T-cell (primary cell): Measurements from ENCODE around the gene ESPN. TPM values are rescaled to one million over a fixed set of nuclear protein-coding genes. Genes with fewer than 3 reads are reported as not detected.
"Not testable (repeated sequence)": the region's sequence is repeated elsewhere in the genome, so short reads cannot be mapped to it uniquely, and the experiment has no call there.

Source experiments
- ATAC-seq, 4 experiments: fragments of 200-7000 bp in 3 of 4; fragments of 150-1000 bp in 1 of 4; cut with Tn5 transposase; replicated peaks in 1 of 4; 1 replicate in 3 of 4; 2 replicates in 1 of 4; pipeline ENCODE4 v1.10.0; 2021; ENCODE audit warnings: moderate library complexity in 3 of 4, mild to moderate bottlenecking in 2 of 4, moderate number of reproducible peaks in 1 of 4
- CTCF ChIA-PET, 2 donors: fragments of 300-600 bp; sonication (Branson Sonifier 250); formaldehyde crosslinking; loops; one replicate each; lab custom pipeline; 2022; ENCODE audit warnings: antibody characterized with exemption in 2 of 2; lab: Charles Lee
- POLR2A ChIA-PET, 2 donors: fragments of 300-600 bp; sonication (Branson Sonifier 250); formaldehyde crosslinking; loops; one replicate each; lab custom pipeline; 2022; ENCODE audit warnings: antibody characterized with exemption in 2 of 2; lab: Charles Lee
- DNase-seq, 35 experiments: peaks; one replicate each; pipeline versions ENCODE4 v3.0.0 to v3.0.0-alpha.2; 2013 to 2023
- H3K27ac ChIP-seq: one replicate; pipeline ENCODE4 v1.5.1; 2013; ENCODE audit warnings: low read length
- H3K27me3 ChIP-seq, 2 experiments: replicated peaks in 1 of 2; 1 replicate in 1 of 2; 2 replicates in 1 of 2; pipeline versions ENCODE4 v1.6.1 to v1.7.0; 2013; ENCODE audit warnings: low read length in 1 of 2, mixed read lengths in 1 of 2; ENCODE audit not compliant: control insufficient read depth in 2 of 2, insufficient read depth in 2 of 2; ENCODE audit errors: extremely low read depth in 1 of 2
- H3K36me3 ChIP-seq, 2 donors: 1 replicate in 1 of 2; 2 replicates in 1 of 2; pipeline versions ENCODE4 v1.6.1 to v1.7.0; 2013; ENCODE audit warnings: low read length in 1 of 2; ENCODE audit not compliant: control insufficient read depth in 2 of 2, insufficient read depth in 1 of 2; ENCODE audit errors: extremely low read depth in 1 of 2
- H3K4me1 ChIP-seq, 2 experiments: 1 replicate in 1 of 2; 2 replicates in 1 of 2; pipeline versions ENCODE4 v1.6.1 to v1.7.0; 2013; ENCODE audit warnings: low read length in 2 of 2, mixed read lengths in 1 of 2; ENCODE audit not compliant: insufficient read depth in 2 of 2, control insufficient read depth in 1 of 2; ENCODE audit errors: extremely low read depth in 1 of 2
- H3K4me3 ChIP-seq, 2 donors: 1 replicate in 1 of 2; 2 replicates in 1 of 2; pipeline versions ENCODE4 v1.5.1 to v1.7.0; 2013; ENCODE audit warnings: mild to moderate bottlenecking in 2 of 2, low read length in 1 of 2, moderate library complexity in 1 of 2; ENCODE audit not compliant: control insufficient read depth in 1 of 2; ENCODE audit errors: extremely low read depth in 1 of 2
- H3K9me3 ChIP-seq: 2 replicates; pipeline ENCODE4 v1.7.0; 2013
- H3K27ac Mint-ChIP-seq, 2 donors: one replicate each; pipeline ENCODE4 v1.8.0; 2020 to 2021; ENCODE audit warnings: mild to moderate bottlenecking in 2 of 2, mixed read lengths in 2 of 2
- H3K27me3 Mint-ChIP-seq, 2 donors: one replicate each; pipeline ENCODE4 v1.8.0; 2021 to 2022; ENCODE audit warnings: mixed read lengths in 2 of 2
- H3K36me3 Mint-ChIP-seq: one replicate; pipeline ENCODE4 v1.8.0; 2021; ENCODE audit warnings: mixed read lengths
- H3K4me1 Mint-ChIP-seq, 3 donors: one replicate each; pipeline ENCODE4 v1.8.0; 2020 to 2022; ENCODE audit warnings: mixed read lengths in 3 of 3, mild to moderate bottlenecking in 1 of 3
- H3K4me3 Mint-ChIP-seq, 3 donors: one replicate each; pipeline ENCODE4 v1.8.0; 2020 to 2022; ENCODE audit warnings: mild to moderate bottlenecking in 3 of 3, mixed read lengths in 3 of 3, moderate library complexity in 3 of 3
- H3K9me3 Mint-ChIP-seq, 3 donors: one replicate each; pipeline ENCODE4 v1.8.0; 2020 to 2022; ENCODE audit warnings: mixed read lengths in 3 of 3
- WGBS: methylation state at CpG from one replicate; pipeline ENCODE4 v1.1.5; 2013; ENCODE audit warnings: missing lambda C conversion rate; ENCODE audit not compliant: insufficient coverage; 5-methylcytosine and 5-hydroxymethylcytosine counted together
- total RNA-seq, 35 experiments: library from RNA in 6 of 35; stranded (reverse) in 6 of 35; fragments of 120-200 nt in 1 of 35; gene quantifications; one replicate each; pipeline versions ENCODE4 v1.2.1 to v1.2.4 and lab custom pipeline; 2013 to 2026

The ESPN gene
- total RNA-seq, 5 donors from 2014 or later (not counting 1 experiment from before 2014, with no cell fraction given): 2.1 to 9.2 (median 6.2) TPM

- CTCF ChIA-PET: not testable (repeated sequence)
- H3K27me3 ChIP-seq: peaks cover 0 to 46% of the 10 kb centered on the region in 2 experiments
These were observed 11.7 kb downstream of the ESPN start for GRCh38 chr1:6436277-6436676.

GRCh38 chr1:6437012-6437700, 12.6 kb downstream of the ESPN start:
- Histone ChIP-seq H3K27me3 (peaks cover 0 to 54% of the 10 kb centered on the region in 2 experiments), H3K4me1 (peaks cover 0 to 21% of the 10 kb centered on the region in 2 experiments)
- H3K36me3 Mint-ChIP-seq, H3K9me3 Mint-ChIP-seq, POLR2A ChIA-PET, H3K4me3 Mint-ChIP-seq, ATAC-seq, H3K9me3 ChIP-seq, H3K27ac ChIP-seq, H3K27ac Mint-ChIP-seq, H3K4me3 ChIP-seq, H3K36me3 ChIP-seq, DNase-seq: not testable (repeated sequence)
- H3K27me3 Mint-ChIP-seq: peaks cover 19 to 31% of the 10 kb centered on the region in 2 donors
- H3K4me1 Mint-ChIP-seq: peaks cover 9 to 18% (median 14%) of the 10 kb centered on the region in 3 donors
- 63% methylated on average over 16 of the region's 22 CpGs for WGBS
- CTCF ChIA-PET: interaction anchor here in 1 of 2 donors (0.7 to 1.4 kb wide), 3 partner anchors 14 to 98 kb away, joined by 3 to 5 read pairs (median 5); no protein-coding TSS in a partner anchor

More at GRCh38 chr1:6436277-6436676, 11.7 kb downstream of the ESPN start:
- H3K36me3 Mint-ChIP-seq, H3K4me3 ChIP-seq, DNase-seq, H3K4me3 Mint-ChIP-seq, H3K27ac Mint-ChIP-seq, H3K9me3 ChIP-seq, H3K36me3 ChIP-seq, H3K27ac ChIP-seq, POLR2A ChIA-PET, H3K9me3 Mint-ChIP-seq, ATAC-seq: not testable (repeated sequence)
- peaks cover 19 to 26% of the 10 kb centered on the region in 2 donors for H3K27me3 Mint-ChIP-seq
- H3K4me1 Mint-ChIP-seq: peaks cover 9 to 18% (median 14%) of the 10 kb centered on the region in 3 donors
- no CpG with 5 or more reads among the region's 3 CpGs for WGBS
- peaks cover 0 to 21% of the 10 kb centered on the region in 2 experiments for H3K4me1 ChIP-seq

- Histone ChIP-seq H3K27me3 (peaks cover 0 to 54% of the 10 kb centered on the region in 2 experiments), H3K36me3 (no peaks in the 10 kb centered on the region), H3K27ac (no peak overlapping the region), H3K4me1 (peaks cover 0 to 21% of the 10 kb centered on the region in 2 experiments), H3K4me3 (no peak overlapping the region), H3K9me3 (no peaks in the 10 kb centered on the region)
- CTCF ChIA-PET: interaction anchor here (1.0 to 1.4 kb wide), 4 partner anchors 11 to 17 kb away, joined by 3 to 5 read pairs (median 5); no protein-coding TSS in a partner anchor
- H3K4me1 Mint-ChIP-seq: peaks cover 9 to 18% (median 14%) of the 10 kb centered on the region in 3 donors
- 3% methylated on average over 4 of the region's 5 CpGs for WGBS
- DNase-seq: peak in 34 of 35 experiments; percentile 25 to 83 (median 58)
- no peaks in the 10 kb centered on the region for H3K9me3 Mint-ChIP-seq
- POLR2A ChIA-PET: interaction anchor here in 1 of 2 donors (0.6 to 0.7 kb wide), 2 partner anchors 22 to 172 kb away, joined by 3 to 7 read pairs; no protein-coding TSS in a partner anchor
- peak; percentile 41 to 60 (median 49) for ATAC-seq
- peaks cover 19 to 31% of the 10 kb centered on the region in 2 donors for H3K27me3 Mint-ChIP-seq
- H3K27ac Mint-ChIP-seq: peak overlapping the region in 1 of 2 donors; percentile 21
- no peaks in the 10 kb centered on the region for H3K36me3 Mint-ChIP-seq
- peak overlapping the region in 1 of 3 donors; percentile 52 for H3K4me3 Mint-ChIP-seq
These were observed 13.5 kb downstream of the ESPN start for GRCh38 chr1:6438047-6438525.

GRCh38 chr1:6440198-6441126, 15.9 kb downstream of the ESPN start:
- H3K4me1 Mint-ChIP-seq: peaks cover 13 to 25% (median 19%) of the 10 kb centered on the region in 3 donors
- DNase-seq (peak in 34 of 35 experiments; percentile 36 to 80 (median 64)), ATAC-seq (peak; percentile 83 to 88 (median 86))
- peaks cover 30 to 45% of the 10 kb centered on the region in 2 donors for H3K27me3 Mint-ChIP-seq
- 9% methylated on average over 78 of the region's 101 CpGs for WGBS
- H3K4me3 Mint-ChIP-seq: peak overlapping the region in 2 of 3 donors; percentile 28 to 77
- peaks cover 0 to 21% of the 10 kb centered on the region in 2 experiments for H3K4me1 ChIP-seq
- ChIA-PET POLR2A (interaction anchor here in 1 of 2 donors (0.6 kb wide), 2 partner anchors 20 to 165 kb away, joined by 4 read pairs; no protein-coding TSS in a partner anchor), CTCF (interaction anchor here (0.6 to 1.2 kb wide), 6 partner anchors 17 to 261 kb away, joined by 3 to 7 read pairs (median 4); partner anchors contain the start of genes DNAJC11 (in 1 of the 2) and TNFRSF25 (in 1 of the 2))
- H3K27ac Mint-ChIP-seq: no peak overlapping the region
- H3K36me3 Mint-ChIP-seq: no peaks in the 10 kb centered on the region
- no peaks in the 10 kb centered on the region for H3K36me3 ChIP-seq
- H3K4me3 ChIP-seq: no peak overlapping the region
- no peak overlapping the region for H3K27ac ChIP-seq
- no peaks in the 10 kb centered on the region for H3K9me3 ChIP-seq
- no peaks in the 10 kb centered on the region for H3K9me3 Mint-ChIP-seq
- H3K27me3 ChIP-seq: peaks cover 0 to 71% of the 10 kb centered on the region in 2 experiments

- no peaks in the 10 kb centered on the region for H3K36me3 Mint-ChIP-seq
- no peak for DNase-seq
- no peaks in the 10 kb centered on the region for H3K36me3 ChIP-seq
- no peak for ATAC-seq
- WGBS: 87% methylated on average over 3 of the region's 7 CpGs
- peak overlapping the region in 1 of 3 donors; percentile 54 for H3K4me3 Mint-ChIP-seq
- no peaks in the 10 kb centered on the region for H3K9me3 ChIP-seq
- CTCF ChIA-PET: no interaction called here
- peaks cover 0 to 78% of the 10 kb centered on the region in 2 experiments for H3K27me3 ChIP-seq
- no peak overlapping the region for H3K4me3 ChIP-seq
- H3K4me1 Mint-ChIP-seq: peaks cover 13 to 25% (median 22%) of the 10 kb centered on the region in 3 donors
- H3K27ac Mint-ChIP-seq: no peak overlapping the region
- POLR2A ChIA-PET: no interaction called here
- no peaks in the 10 kb centered on the region for H3K9me3 Mint-ChIP-seq
- peaks cover 2 to 25% of the 10 kb centered on the region in 2 experiments for H3K4me1 ChIP-seq
- peaks cover 30 to 48% of the 10 kb centered on the region in 2 donors for H3K27me3 Mint-ChIP-seq
- no peak overlapping the region for H3K27ac ChIP-seq
These were observed 17.0 kb downstream of the ESPN start for GRCh38 chr1:6441586-6441985.
